Activated CD8-positive, alpha-beta memory T cell treated with anti-CD3 and anti-CD28 coated beads, Interleukin-2, amount 50 U/mL, for 24 hours (primary cell): ENCODE data around the gene COX19.
"Not testable (repeated sequence)": the region's sequence is repeated elsewhere in the genome, so short reads cannot be mapped to it uniquely, and the experiment has no call there.

Experiments
- DNase-seq: peaks from one replicate; pipeline ENCODE4 v3.0.0-alpha.2; 2020; ENCODE audit errors: extremely low read depth

The COX19 gene

GRCh38 chr7:924541-925231 lies 50.7 kb downstream of the COX19 start:
- peak; percentile 60 for DNase-seq

- not testable (repeated sequence) for DNase-seq
Observed at GRCh38 chr7:924042-924441, 51.3 kb downstream of the COX19 start.

GRCh38 chr7:923108-924041 lies 52.0 kb downstream of the COX19 start:
- peak; percentile 91 for DNase-seq

- DNase-seq, result no peak
Observed at GRCh38 chr7:922334-923107, 52.8 kb downstream of the COX19 start.

GRCh38 chr7:921581-922333 lies 53.6 kb downstream of the COX19 start:
- DNase-seq, result no peak

- no peak for DNase-seq
Observed at GRCh38 chr7:921071-921461, 54.3 kb downstream of the COX19 start.

GRCh38 chr7:920351-921070 lies 54.8 kb downstream of the COX19 start:
- DNase-seq, result no peak

GRCh38 chr7:919924-920341 lies 55.4 kb downstream of the COX19 start:
- DNase-seq, result no peak

GRCh38 chr7:919114-919442 lies 56.3 kb downstream of the COX19 start:
- DNase-seq, result no peak

GRCh38 chr7:918441-919113 lies 56.8 kb downstream of the COX19 start:
- DNase-seq, result no peak

- DNase-seq, result no peak
Observed at GRCh38 chr7:918118-918425, 57.3 kb downstream of the COX19 start.

GRCh38 chr7:917255-918117 lies 57.9 kb downstream of the COX19 start:
- DNase-seq, result no peak

- no peak for DNase-seq
Observed at GRCh38 chr7:916291-916941, 58.9 kb downstream of the COX19 start.
